CD4-positive, alpha-beta T cell treated with Interleukin-4 for 4 hours (primary cell): ENCODE results near the gene MYRIP.
"Not testable (repeated sequence)": the region's sequence is repeated elsewhere in the genome, so short reads cannot be mapped to it uniquely, and the experiment has no call there.

Experiments
- DNase-seq: peaks from one replicate; pipeline ENCODE4 v3.0.0-alpha.2; 2020

The MYRIP gene

GRCh38 chr3:40088527-40089170 is 279.2 kb downstream of the MYRIP start:
- no peak for DNase-seq

GRCh38 chr3:40096661-40097111 is 287.3 kb downstream of the MYRIP start:
- no peak for DNase-seq

GRCh38 chr3:40097131-40098117 is 288.0 kb downstream of the MYRIP start:
- no peak for DNase-seq

GRCh38 chr3:40098261-40098759 is 288.9 kb downstream of the MYRIP start:
- DNase-seq: no peak

DNA sequence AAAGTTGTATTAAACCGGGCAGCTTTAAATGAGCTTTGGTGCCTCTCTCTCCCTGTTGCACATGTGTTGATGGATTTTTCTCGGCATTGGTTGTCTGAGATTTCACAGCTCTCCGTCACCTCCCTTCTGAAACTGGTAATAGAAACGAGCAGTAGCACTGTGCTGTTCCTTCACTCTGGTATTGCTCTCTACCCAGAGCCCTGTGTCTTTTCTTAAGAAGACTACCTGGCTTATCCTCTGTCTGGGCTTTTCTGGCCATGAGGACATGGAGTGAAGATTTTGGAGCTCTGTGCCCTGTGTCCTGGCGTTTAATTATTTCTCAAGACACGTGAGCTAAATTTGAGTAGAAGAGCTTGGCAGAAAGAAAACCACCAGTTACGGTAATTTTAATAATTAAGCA is 290.5 kb downstream of the MYRIP start:
- no peak for DNase-seq

DNA sequence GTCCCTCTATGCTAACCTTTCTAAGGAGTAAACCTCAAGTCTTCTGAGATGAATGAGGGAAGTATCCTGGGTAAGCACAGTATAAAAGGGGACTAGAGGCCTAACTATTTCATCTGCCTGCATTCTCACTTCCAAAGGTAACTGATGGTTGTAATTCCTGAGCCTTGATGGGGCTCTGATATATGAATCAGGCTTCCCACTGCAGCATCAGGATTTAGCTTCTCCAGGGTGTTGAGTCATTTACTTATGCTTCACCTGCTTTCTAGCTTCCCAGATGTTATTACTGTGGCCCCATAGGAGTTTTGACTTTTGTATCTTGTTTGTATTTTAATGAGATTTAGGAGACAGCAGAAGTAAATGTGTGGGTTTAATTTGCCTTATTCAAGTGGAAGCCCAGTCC is 292.8 kb downstream of the MYRIP start:
- no peak for DNase-seq

DNA sequence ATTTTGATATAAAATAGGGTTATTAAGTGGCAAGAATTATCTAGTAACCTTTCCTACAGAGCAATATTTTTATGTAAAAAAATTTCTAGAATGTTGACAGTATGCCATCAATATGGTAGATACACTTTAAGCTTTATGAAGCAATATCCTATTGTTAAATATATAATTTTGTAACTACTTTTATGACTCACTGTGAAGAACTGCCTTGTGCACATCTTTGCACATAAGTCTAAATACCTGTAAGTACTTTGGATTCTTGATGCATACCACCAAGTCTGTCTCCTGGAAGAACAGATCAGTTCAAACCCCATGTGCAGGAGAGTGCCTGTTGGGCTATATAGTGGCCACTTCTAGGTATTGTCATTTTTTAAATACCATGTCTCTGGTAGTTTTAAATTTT is 294.4 kb downstream of the MYRIP start:
- DNase-seq: no peak

- DNase-seq: no peak
Measured at GRCh38 chr3:40104441-40104840, 295.0 kb downstream of the MYRIP start.

DNA sequence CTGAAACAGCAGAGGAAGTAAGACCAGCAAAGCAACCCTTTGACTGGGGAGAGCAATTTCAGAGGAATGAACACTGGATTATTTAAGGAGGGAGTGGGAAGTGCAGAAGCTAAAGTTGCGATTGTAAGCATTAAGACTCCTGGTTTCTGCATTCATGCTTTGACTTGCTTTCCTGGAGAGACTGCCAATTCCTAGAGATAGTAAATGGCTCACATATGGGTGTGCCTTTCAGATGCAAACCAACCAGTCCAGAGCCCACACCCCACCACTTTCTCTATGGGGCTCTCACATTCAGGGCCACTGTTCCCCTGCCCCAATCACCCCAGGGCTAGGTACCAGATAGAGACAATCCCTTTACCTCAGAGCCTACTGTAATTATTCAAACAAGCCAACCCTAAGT is 299.2 kb downstream of the MYRIP start:
- DNase-seq: no peak

GRCh38 chr3:40109641-40110490 is 300.5 kb downstream of the MYRIP start:
- DNase-seq: no peak

GRCh38 chr3:40116478-40117177 is 307.2 kb downstream of the MYRIP start:
- no peak for DNase-seq

DNA sequence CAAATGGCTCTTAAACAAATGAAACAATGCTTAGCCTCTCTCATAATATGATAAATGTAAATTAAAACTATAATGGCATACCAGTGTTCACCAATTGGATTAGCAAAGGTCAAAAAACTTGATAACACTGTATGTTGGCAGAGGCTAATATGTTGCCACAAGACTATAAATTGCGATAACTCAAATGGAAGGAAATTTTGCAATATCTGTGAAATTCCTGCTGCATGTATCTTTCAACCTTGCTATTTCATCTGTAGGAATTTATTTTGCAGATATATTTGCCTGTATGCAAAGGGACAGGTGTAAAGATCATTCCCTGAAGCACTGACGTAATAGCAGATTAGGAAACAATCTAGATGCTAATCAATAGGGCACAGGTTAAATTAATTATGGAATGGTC is 308.7 kb downstream of the MYRIP start:
- no peak for DNase-seq

GRCh38 chr3:40120067-40120692 is 310.8 kb downstream of the MYRIP start:
- DNase-seq: no peak

- DNase-seq: no peak
Measured at GRCh38 chr3:40120806-40121205, 311.4 kb downstream of the MYRIP start.

GRCh38 chr3:40124918-40125317 is 315.5 kb downstream of the MYRIP start:
- DNase-seq: no peak

DNA sequence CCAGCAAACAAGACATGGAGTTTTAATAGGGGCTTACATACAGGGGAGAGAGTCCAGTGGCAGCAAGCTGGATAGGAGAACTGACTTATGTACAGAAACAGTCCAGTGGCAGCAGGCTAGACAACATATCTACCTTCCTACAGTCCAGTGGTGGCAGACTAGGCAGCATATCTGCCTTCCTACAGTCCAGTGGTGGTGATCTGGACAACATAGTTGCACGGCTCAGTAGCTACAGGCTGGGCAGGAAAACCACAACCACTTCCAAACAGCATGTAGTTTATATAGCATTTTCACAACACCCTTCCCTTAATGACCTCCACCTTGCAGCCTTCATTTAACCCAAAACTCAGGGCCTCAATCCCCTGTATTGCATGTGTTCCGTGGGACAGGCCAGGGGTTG is 318.8 kb downstream of the MYRIP start:
- DNase-seq: no peak

GRCh38 chr3:40129510-40129909 is 320.1 kb downstream of the MYRIP start:
- DNase-seq: no peak

GRCh38 chr3:40129981-40130380 is 320.6 kb downstream of the MYRIP start:
- no peak for DNase-seq

DNA sequence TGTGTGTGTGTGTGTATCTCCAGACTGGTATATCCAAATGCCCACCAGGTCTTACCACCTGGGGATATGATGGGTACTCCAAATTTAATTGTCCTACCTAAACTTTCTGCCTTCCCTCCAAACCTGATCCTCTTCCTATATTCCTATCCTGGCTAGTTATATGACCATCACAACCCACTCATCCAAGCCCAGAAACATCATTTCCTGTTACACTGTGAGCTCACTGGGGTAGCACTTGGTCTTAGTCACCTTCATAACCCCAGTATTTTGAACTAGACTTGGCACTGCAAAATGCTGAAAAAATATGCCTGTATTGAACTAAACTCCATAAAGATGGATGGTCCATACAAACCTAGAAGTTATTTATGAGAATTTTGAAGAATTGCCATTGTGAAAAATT is 321.3 kb downstream of the MYRIP start:
- no peak for DNase-seq

- DNase-seq: not testable (repeated sequence)
Measured at GRCh38 chr3:40133886-40134575, 324.6 kb downstream of the MYRIP start.
